ENCODE measurements around the gene PLEKHM1.

Gene PLEKHM1

DNA sequence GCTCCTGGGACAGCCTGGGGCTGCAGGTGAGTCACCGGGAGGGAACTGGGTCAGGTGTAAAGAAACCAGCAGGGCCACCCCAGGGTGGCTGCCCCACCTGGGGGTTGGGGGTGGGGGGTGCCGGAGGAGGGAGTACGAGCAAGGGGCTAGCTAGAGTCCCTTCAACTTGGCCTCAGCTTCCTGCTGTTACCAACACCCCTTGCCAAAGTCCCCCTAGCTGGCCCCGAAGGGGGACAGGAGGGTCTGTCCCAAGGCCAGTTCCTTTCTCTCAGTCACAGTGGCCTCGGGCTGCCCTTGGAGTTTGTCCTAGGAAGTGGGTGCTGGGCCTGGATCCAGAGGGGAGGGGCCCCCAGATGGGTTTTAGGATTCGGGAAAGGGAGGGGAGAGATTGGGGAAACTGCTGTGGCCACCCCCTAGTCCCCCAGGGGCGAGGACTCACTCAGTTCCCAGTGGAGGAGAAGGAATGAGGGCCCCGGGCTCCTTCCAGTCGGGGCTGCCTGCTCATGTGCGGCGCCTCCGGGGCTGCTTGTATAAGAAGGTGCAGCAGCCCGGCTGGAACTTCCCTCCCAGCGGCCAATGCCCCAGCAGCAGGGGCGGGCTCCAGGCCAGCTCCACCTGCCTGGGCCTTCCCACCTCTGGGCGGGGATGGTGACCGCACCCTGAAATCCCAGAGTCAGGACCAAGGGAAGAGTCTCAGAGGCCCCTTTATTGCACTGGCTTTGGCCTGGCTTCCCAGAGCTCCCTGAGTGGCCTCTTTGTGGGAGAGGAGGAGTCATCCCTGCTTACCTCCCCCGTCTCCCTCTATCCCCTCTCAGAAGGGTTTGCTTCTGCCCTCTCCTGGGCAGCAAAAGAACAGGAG is 65.2 kb downstream of the PLEKHM1 start:
- DNase-seq = no peak

DNA sequence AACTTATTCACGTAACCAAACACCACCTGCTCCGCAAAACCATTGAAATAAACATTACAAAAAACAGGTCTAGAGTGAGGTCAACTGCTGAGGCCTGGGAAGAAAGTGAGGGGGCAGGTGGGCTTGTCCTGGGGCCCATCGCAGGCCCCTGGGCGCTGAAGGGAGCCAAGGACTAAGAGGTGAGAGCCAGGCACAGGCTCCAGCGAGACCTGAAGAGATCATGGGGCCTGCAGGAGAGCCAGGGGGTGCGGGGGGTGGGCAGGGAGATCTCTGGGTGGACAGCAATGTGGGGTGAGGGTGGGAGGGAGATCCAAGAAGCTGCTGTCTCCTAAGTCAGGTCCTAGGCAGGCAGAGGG is 65.8 kb downstream of the PLEKHM1 start:
- no peak for DNase-seq

GRCh38 chr17:45423975-45424335 is 66.6 kb downstream of the PLEKHM1 start:
- no peak for DNase-seq

DNA sequence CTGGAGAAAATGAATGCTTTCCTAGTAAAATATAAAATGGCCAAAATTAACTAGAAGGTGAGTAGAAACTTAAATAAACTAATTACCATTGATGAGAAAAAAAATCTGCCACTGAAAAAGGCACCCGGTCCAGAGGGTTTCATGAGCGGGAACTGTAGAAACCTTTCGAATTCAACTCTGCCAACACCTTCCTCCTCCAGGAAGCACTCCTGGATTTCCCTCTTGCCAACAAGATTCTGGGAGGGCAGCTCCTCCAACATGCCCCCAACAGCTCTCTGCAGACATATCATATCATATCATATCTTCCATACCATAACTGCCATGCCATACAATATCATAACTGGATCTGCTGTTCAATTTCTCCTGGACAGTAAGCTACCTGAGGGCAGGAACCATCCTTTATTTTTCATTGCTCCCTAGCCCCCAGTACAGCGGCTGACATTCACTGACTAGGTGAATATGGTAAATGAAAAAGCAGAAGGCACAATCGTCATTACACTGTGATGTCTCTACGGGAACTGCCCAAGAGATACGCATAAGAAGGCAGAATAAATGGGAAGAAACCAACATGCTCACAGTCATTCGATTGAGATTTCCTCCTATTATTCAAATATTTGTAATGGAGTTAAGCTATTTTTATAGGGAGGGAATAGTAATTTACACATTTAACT is 67.1 kb downstream of the PLEKHM1 start:
- no peak for DNase-seq

GRCh38 chr17:45414990-45415881 is 75.3 kb downstream of the PLEKHM1 start:
- DNase-seq = no peak

DNA sequence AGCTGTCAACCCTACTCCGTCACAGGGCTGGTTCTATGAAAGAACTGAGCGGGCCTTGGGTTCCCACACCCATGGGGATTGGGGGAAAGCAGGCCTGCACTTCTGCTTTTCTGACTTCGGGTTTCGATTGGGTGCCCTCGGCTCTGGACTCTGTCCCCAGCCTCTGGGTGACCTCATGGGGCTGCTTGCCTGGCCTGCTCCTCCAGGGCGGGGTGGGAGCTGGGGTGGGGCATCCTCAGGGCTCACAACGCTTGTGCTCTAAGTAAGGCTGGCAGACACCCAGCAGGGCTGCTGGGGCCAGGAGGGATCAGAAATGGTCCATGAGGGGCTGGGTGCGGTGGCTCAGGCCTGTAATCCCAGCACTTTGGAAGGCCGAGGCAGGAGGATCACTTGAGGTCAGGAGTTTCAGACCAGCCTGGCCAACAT is 77.0 kb downstream of the PLEKHM1 start:
- no peak for DNase-seq

- DNase-seq = no peak
Measured at GRCh38 chr17:45411348-45412105, 79.0 kb downstream of the PLEKHM1 start.

- DNase-seq = no peak
Measured at GRCh38 chr17:45410144-45411091, 80.1 kb downstream of the PLEKHM1 start.

- no peak for DNase-seq
Measured at GRCh38 chr17:45409659-45410076, 80.9 kb downstream of the PLEKHM1 start.

DNA sequence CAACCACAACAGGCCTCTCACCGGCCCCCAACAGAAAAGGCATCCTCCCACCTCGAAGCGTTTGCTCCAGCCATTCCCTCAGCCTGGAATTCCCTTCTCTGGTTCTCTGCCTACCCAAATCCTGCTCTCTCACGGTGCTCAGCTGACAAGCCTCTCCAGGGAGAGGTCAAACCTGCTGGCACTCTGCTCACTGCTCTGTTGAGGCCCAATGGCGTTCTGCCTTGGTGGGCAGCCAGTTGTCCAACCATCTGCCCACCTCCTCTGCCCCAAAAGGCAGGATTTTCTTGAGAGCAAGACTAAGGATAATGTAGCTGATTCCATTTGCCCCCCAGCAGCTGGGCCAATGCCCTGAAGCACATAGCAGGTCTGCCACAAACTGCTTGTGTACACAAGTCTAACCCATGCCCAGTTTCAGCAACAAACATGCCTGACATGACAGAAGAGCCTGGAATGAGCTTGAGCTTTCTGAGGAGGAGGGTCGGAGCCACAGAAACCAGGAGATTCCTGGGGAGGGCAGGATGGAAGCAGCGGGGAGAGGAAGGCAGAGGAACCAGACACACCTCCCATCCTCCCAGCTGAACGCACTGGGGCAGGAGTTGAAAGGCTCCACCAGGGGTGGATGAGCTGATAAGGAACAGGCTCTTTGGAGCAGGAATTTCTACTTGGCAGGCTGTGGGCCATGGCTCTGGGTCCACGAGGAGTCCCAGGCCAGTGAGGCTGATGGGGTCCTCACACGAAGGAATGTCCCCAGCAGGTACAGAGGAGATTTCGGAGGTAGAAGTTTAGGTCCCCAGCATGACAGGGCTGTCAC is 81.7 kb downstream of the PLEKHM1 start:
- DNase-seq = no peak

DNA sequence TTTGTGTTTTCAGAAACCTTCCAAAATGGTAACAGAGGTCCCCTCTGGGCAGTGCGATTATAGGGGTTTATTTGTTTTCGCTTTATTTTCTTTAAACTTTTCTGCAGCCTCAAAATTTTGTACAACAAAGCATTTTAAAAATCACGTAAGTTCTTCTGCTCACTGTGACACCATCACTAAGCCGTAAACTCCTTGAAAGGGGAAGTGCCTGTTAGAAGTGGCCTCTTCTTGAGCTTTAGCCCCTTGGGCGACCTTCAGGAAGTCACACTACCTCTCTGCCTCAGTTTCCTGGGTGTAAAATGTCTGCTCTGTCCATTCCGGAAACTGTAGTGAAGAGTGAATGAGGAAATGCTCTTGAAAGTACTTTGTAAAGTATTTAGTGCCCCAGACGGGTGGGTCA is 84.4 kb downstream of the PLEKHM1 start:
- DNase-seq = no peak

- no peak for DNase-seq
Measured at GRCh38 chr17:45405250-45406086, 85.1 kb downstream of the PLEKHM1 start.

- no peak for DNase-seq
Measured at GRCh38 chr17:45404870-45405249, 85.7 kb downstream of the PLEKHM1 start.

DNA sequence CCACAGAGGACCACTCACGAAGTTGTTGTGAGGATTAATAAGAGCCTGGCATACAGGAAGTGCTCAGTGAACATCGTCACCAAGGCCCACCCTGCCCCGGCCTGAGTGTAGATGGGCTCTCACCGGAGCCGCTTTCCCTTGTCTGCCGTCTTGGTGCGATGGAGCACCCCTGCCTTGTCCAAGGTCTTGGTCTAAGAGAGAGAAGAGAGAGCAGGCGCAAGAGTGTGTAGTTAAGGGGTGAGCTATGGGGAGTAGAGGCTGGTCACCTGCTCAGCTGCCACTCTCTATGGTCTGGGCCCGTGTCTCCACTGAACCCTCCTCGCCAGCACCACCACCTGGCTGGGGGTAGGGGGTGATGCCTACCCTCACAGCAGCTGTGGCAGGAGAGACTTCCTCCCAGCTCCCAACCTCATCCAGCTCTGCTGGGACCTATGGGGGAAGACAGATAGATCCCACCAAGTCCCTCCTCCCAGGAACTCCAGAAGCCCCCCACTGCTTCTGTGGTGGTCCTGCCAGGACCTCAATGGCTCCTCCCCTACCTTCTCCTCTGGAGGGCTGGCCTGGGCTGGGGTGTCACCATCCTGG is 86.5 kb downstream of the PLEKHM1 start:
- no peak for DNase-seq

- no peak for DNase-seq
Measured at GRCh38 chr17:45402916-45403315, 87.6 kb downstream of the PLEKHM1 start.

- no peak for DNase-seq
Measured at GRCh38 chr17:45398800-45399199, 91.7 kb downstream of the PLEKHM1 start.

DNA sequence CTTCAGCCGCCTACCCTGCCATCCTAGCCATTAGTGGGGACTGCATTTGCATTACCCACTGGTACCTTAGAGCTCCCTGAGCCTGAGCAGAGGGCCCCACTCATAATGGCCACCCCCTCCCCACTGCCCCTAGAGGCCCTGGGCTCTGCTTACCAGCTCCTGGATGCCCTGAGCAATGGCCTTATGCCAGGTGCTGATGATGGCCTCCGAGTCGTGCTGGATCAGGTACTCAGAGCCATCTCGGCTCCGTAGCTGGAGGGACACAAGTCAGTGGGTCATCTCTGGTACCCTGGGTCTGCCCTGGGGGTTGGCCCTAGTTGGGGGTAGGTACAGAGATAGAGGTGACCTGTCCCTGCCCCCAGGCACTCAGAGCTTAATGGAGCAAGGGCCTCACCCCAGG is 92.7 kb downstream of the PLEKHM1 start:
- no peak for DNase-seq

DNA sequence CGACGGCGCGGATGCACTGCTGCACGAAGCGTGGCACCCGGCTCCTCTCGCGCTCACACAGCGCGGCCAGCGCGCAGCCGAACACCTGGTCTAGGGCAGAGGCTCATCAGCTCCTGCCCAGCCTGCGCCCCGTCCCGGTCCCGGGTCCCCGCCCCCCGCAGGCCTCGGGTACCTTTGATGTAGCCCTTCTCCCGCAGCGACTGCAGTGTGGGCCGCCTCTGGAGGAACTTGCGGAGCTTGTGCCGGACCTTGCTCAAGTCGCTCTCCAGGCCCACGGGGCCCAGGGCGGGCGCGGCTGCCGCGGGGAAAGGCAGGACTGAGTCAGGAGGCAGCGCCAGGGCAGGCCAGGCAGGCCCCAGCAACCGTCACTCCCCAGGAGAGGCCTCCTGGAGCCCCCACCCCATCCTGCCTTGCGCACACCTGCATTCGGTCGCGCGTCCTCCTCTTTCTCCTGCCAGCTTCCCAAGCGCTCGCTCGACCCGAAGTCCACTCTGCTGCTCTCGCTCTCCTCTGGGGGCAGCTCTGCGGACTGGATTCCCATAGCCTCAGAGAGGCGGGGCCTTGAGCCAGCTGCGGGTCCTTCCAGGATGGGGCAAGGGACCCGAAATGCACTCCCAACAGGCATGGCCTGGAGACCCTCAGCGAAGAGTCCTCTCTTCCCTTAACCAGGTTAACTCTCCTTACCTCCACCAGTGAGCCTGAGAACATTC is 93.9 kb downstream of the PLEKHM1 start:
- DNase-seq = no peak

All from cortex of kidney (tissue), 1 donor.